Ascending aorta (tissue), 2 donors: ENCODE results near the gene ESPNL. TPM values are rescaled to one million over a fixed set of nuclear protein-coding genes. Genes with fewer than 3 reads are reported as not detected.

Source experiments
- DNase-seq, 2 donors: peaks; one replicate each; pipeline ENCODE4 v3.0.0-alpha.2; 2019; ENCODE audit warnings: low spot score in 2 of 2
- H3K27ac ChIP-seq, 2 donors: fragments of 200-600 bp; sonication (generic); one replicate each; pipeline ENCODE4 v1.5.1; 2016 to 2017; ENCODE audit warnings: mild to moderate bottlenecking in 1 of 2
- H3K27me3 ChIP-seq: fragments of 200-600 bp; sonication (generic); one replicate; pipeline ENCODE4 v1.5.1; 2017
- H3K36me3 ChIP-seq, 2 donors: fragments of 200-600 bp; sonication (generic); one replicate each; pipeline ENCODE4 v1.5.1; 2016
- H3K4me1 ChIP-seq, 2 donors: fragments of 200-600 bp; sonication (generic); one replicate each; pipeline ENCODE4 v1.5.1; 2016 to 2017; ENCODE audit warnings: mild to moderate bottlenecking in 1 of 2
- H3K4me3 ChIP-seq, 2 donors: fragments of 200-600 bp; sonication (generic); one replicate each; pipeline ENCODE4 v1.5.1; 2016 to 2017; ENCODE audit warnings: mild to moderate bottlenecking in 1 of 2
- H3K9me3 ChIP-seq, 2 donors: fragments of 200-600 bp; sonication (generic); one replicate each; pipeline ENCODE4 v1.5.1; 2016
- CTCF ChIP-seq, 3 experiments: fragments of 200-600 bp in 2 of 3; fragments of 450-650 bp in 1 of 3; sonication (generic) in 2 of 3; IDR thresholded peaks; one replicate each; pipeline ENCODE4 v1.5.1; 2016 to 2019; ENCODE audit warnings: antibody characterized with exemption in 3 of 3, mild to moderate bottlenecking in 1 of 3, moderate library complexity in 1 of 3
- intact Hi-C: fragments of 100-400 bp; cut with DNase I; formaldehyde crosslinking; loops from one replicate; pipeline ENCODE4 v1.15.1; 2023
- total RNA-seq: library from RNA; depleted of rRNA; stranded (reverse); fragments of >200 nt; gene quantifications from one replicate; pipeline ENCODE4 v1.1.0, GENCODE V29; 2016

The ESPNL gene
- total RNA-seq, 1 donor from 2014 or later = not detected

GRCh38 chr2:238166391-238167343, 66.5 kb downstream of the ESPNL start:
- no peak for TF ChIP-seq CTCF (IDR thresholded peaks at IDR 0.05)
- Histone ChIP-seq H3K4me1 (peaks cover 12 to 35% of the 10 kb centered on the region in 2 donors), H3K27ac (no peak overlapping the region), H3K9me3 (no peaks in the 10 kb centered on the region), H3K36me3 (peaks cover 2 to 16% of the 10 kb centered on the region in 2 donors), H3K4me3 (no peak overlapping the region), H3K27me3 (peaks cover 4% of the 10 kb centered on the region)
- peak in 1 of 2 donors; percentile 53 for DNase-seq
- intact Hi-C loops = no loop called here

GRCh38 chr2:238167344-238167715, 67.2 kb downstream of the ESPNL start:
- Histone ChIP-seq H3K4me1 (peaks cover 12 to 36% of the 10 kb centered on the region in 2 donors), H3K36me3 (peaks cover 9 to 23% of the 10 kb centered on the region in 2 donors), H3K4me3 (no peak overlapping the region), H3K27ac (peak overlapping the region in 1 of 2 donors; percentile 78), H3K27me3 (peaks cover 4% of the 10 kb centered on the region), H3K9me3 (no peaks in the 10 kb centered on the region)
- no peak for TF ChIP-seq CTCF (IDR thresholded peaks at IDR 0.05)
- intact Hi-C loops = no loop called here
- DNase-seq = no peak

GRCh38 chr2:238167761-238168160, 67.6 kb downstream of the ESPNL start:
- Histone ChIP-seq H3K4me1 (peaks cover 12 to 36% of the 10 kb centered on the region in 2 donors), H3K4me3 (no peak overlapping the region), H3K27me3 (peaks cover 4% of the 10 kb centered on the region), H3K9me3 (no peaks in the 10 kb centered on the region), H3K36me3 (peaks cover 13 to 27% of the 10 kb centered on the region in 2 donors), H3K27ac (peak overlapping the region; percentile 78 to 91)
- no peak for DNase-seq
- no peak for TF ChIP-seq CTCF (IDR thresholded peaks at IDR 0.05)
- intact Hi-C loops = loop anchor here (2.0 kb wide), 2 partner anchors 25 to 119 kb away; no protein-coding TSS in a partner anchor

GRCh38 chr2:238168196-238169047, 68.3 kb downstream of the ESPNL start:
- Histone ChIP-seq H3K4me1 (peaks cover 12 to 36% of the 10 kb centered on the region in 2 donors), H3K27me3 (peaks cover 4% of the 10 kb centered on the region), H3K36me3 (peaks cover 20 to 34% of the 10 kb centered on the region in 2 donors), H3K27ac (peak overlapping the region; percentile 78 to 91), H3K9me3 (no peaks in the 10 kb centered on the region), H3K4me3 (no peak overlapping the region)
- no peak for DNase-seq
- intact Hi-C loops = loop anchor here (2.0 kb wide), 2 partner anchors 26 to 118 kb away; no protein-coding TSS in a partner anchor
- TF ChIP-seq CTCF (IDR thresholded peaks at IDR 0.05) = no peak

GRCh38 chr2:238169048-238169707, 69.0 kb downstream of the ESPNL start:
- Histone ChIP-seq H3K4me3 (no peak overlapping the region), H3K27ac (peak overlapping the region; percentile 85 to 91)

More at GRCh38 chr2:238169048-238169707, 69.0 kb downstream of the ESPNL start:
- no peaks in the 10 kb centered on the region for H3K9me3 ChIP-seq
- peaks cover 28 to 42% of the 10 kb centered on the region in 2 donors for H3K36me3 ChIP-seq
- peaks cover 1% of the 10 kb centered on the region for H3K27me3 ChIP-seq
- peak in 1 of 2 donors; percentile 91 for DNase-seq
- intact Hi-C loops = loop anchor here (2.0 kb wide), 2 partner anchors 26 to 118 kb away; no protein-coding TSS in a partner anchor
- H3K4me1 ChIP-seq = peaks cover 8 to 34% of the 10 kb centered on the region in 2 donors
- no peak for TF ChIP-seq CTCF (IDR thresholded peaks at IDR 0.05)
